Measurements from ENCODE around the gene HTT.

DNA sequence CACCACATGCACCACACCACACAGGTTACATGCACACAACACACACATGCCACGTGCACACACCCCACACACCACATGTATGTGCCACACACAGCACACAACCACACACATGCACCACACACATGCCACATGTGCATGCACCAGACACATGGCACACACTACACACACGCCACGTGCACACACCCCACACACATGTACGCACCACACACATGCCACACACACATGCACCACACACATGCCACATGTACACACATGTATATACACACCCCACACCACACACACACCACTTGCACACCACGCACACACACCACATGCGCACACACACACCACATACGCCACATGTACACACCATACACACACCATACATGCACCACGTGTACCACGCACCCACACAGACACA lies 154.8 kb downstream of the HTT start:
- no peak for TF ChIP-seq EZH2 (IDR thresholded peaks at IDR 0.05; ENCODE audit: borderline replicate concordance, low read depth, low read length, poor library complexity, severe bottlenecking)
- TF ChIP-seq, protein P1, sequence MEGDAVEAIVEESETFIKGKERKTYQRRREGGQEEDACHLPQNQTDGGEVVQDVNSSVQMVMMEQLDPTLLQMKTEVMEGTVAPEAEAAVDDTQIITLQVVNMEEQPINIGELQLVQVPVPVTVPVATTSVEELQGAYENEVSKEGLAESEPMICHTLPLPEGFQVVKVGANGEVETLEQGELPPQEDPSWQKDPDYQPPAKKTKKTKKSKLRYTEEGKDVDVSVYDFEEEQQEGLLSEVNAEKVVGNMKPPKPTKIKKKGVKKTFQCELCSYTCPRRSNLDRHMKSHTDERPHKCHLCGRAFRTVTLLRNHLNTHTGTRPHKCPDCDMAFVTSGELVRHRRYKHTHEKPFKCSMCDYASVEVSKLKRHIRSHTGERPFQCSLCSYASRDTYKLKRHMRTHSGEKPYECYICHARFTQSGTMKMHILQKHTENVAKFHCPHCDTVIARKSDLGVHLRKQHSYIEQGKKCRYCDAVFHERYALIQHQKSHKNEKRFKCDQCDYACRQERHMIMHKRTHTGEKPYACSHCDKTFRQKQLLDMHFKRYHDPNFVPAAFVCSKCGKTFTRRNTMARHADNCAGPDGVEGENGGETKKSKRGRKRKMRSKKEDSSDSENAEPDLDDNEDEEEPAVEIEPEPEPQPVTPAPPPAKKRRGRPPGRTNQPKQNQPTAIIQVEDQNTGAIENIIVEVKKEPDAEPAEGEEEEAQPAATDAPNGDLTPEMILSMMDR (conservative IDR thresholded peaks at IDR 0.05; ENCODE audit: low read depth, low read length) = no peak
